K562 (cell line): ENCODE measurements around the gene ACSM6. TPM values are rescaled to one million over a fixed set of nuclear protein-coding genes. Genes with fewer than 3 reads are reported as not detected.

Experiments used
- ATAC-seq: fragments of 200-7000 bp; cut with Tn5 transposase; 3 replicates; pipeline ENCODE4 v1.9.1; 2020; ENCODE audit warnings: moderate library complexity
- BruUV-seq: library from RNA; stranded (reverse); fragments of 400-500 nt; replicated peaks from 2 replicates; lab custom pipeline; 2021; lab: Mats Ljungman, UMichigan
- CTCF ChIA-PET: fragments of 300-600 bp; formaldehyde crosslinking; extraction: SDS; loops from one replicate; lab custom pipeline; 2021; ENCODE audit warnings: low intra/inter-chr PET ratio; lab: Yijun Ruan, JAX
- POLR2A ChIA-PET: fragments of 300-600, 350-650 bp; sonication (Branson Sonifier 250); formaldehyde crosslinking; extraction: SDS; loops from one replicate; lab custom pipeline; 2021; ENCODE audit warnings: antibody characterized with exemption, inconsistent platforms; lab: Yijun Ruan, JAX
- DNase-seq, 4 experiments: peaks; one replicate each; pipeline versions ENCODE4 v3.0.0 to v3.0.0-alpha.2; 2011 to 2018; ENCODE audit warnings: low spot score in 3 of 4, mixed read lengths in 3 of 4; ENCODE audit errors: extremely low read depth in 1 of 4
- FAIRE-seq: peaks from 2 replicates; lab custom pipeline; 2011; peaks lifted over from hg19 to GRCh38; lab: Jason Lieb, UNC
- H2AFZ ChIP-seq: 2 replicates; pipeline ENCODE4 v1.6.0; 2011; ENCODE audit warnings: low read depth, low read length, control low read depth, inconsistent platforms
- H3K27ac ChIP-seq: fragments of 200-600 bp; 3 replicates; pipeline ENCODE4 v1.8.0; 2011; ENCODE audit warnings: low read depth, mild to moderate bottlenecking, control low read depth, inconsistent platforms, low read length, moderate library complexity, mixed read lengths; ENCODE audit errors: extremely low read depth
- H3K27me3 ChIP-seq, 2 experiments: fragments of 300-600 bp in 1 of 2; 2 replicates in 1 of 2; 3 replicates in 1 of 2; pipeline versions ENCODE4 v1.6.0 to v1.8.0; 2011; ENCODE audit warnings: inconsistent platforms in 2 of 2, low read length in 2 of 2, mild to moderate bottlenecking in 1 of 2, mixed read lengths in 1 of 2, moderate library complexity in 1 of 2; ENCODE audit not compliant: control insufficient read depth in 2 of 2, insufficient read depth in 2 of 2
- H3K36me3 ChIP-seq: fragments of 300-600 bp; 3 replicates; pipeline ENCODE4 v1.8.0; 2011; ENCODE audit warnings: mild to moderate bottlenecking, low read length, inconsistent platforms; ENCODE audit not compliant: control insufficient read depth, insufficient read depth
- H3K4me1 ChIP-seq, 2 experiments: fragments of 200-600 bp in 1 of 2; replicated peaks in 1 of 2; 2 replicates in 1 of 2; 3 replicates in 1 of 2; pipeline versions ENCODE4 v1.5.1 to v1.8.0; 2011; ENCODE audit warnings: inconsistent platforms in 2 of 2, low read length in 2 of 2, mild to moderate bottlenecking in 1 of 2, mixed read lengths in 1 of 2, moderate library complexity in 1 of 2; ENCODE audit not compliant: control insufficient read depth in 2 of 2, insufficient read depth in 2 of 2
- H3K4me2 ChIP-seq: 2 replicates; pipeline ENCODE4 v1.6.1; 2011; ENCODE audit warnings: low read length, control low read depth, inconsistent platforms, mixed read lengths; ENCODE audit not compliant: insufficient read depth
- H3K4me3 ChIP-seq: fragments of 200-600 bp; sonication (generic), shearing (Covaris generic); 2 replicates; pipeline ENCODE4 v1.5.1; 2016; ENCODE audit warnings: control low read depth, inconsistent platforms
- H3K79me2 ChIP-seq: fragments of 200-600 bp; 3 replicates; pipeline ENCODE4 v1.8.0; 2011; ENCODE audit warnings: low read length, inconsistent platforms; ENCODE audit not compliant: control insufficient read depth, insufficient read depth
- H3K9ac ChIP-seq, 2 experiments: 2 replicates each; pipeline versions ENCODE4 v1.6.0 to v1.6.1; 2011; ENCODE audit warnings: low read depth in 2 of 2, low read length in 2 of 2, control low read depth in 1 of 2, inconsistent platforms in 1 of 2, mild to moderate bottlenecking in 1 of 2, mixed read lengths in 1 of 2; ENCODE audit not compliant: insufficient read depth in 1 of 2
- H3K9me1 ChIP-seq: one replicate; pipeline ENCODE4 v1.6.0; 2011; ENCODE audit warnings: inconsistent platforms, mild to moderate bottlenecking, low read length, moderate library complexity; ENCODE audit not compliant: control insufficient read depth, insufficient read depth
- H3K9me3 ChIP-seq: replicated peaks from 2 replicates; pipeline ENCODE4 v1.5.1; 2011; ENCODE audit warnings: low read depth, low read length, inconsistent platforms; ENCODE audit not compliant: control insufficient read depth, insufficient read depth
- H4K20me1 ChIP-seq: replicated peaks from 2 replicates; pipeline ENCODE4 v1.6.1; 2011; ENCODE audit warnings: low read length, inconsistent platforms, mixed read lengths; ENCODE audit not compliant: control insufficient read depth, insufficient read depth
- ASH1L ChIP-seq: fragments of 450-650 bp; IDR thresholded peaks from 2 replicates; pipeline ENCODE4 v1.6.1; 2018; ENCODE audit warnings: borderline replicate concordance, mild to moderate bottlenecking, low read depth; ENCODE audit not compliant: partially characterized antibody
- LCOR ChIP-seq: sonication (generic); formaldehyde crosslinking; IDR thresholded peaks from 2 replicates; pipeline ENCODE4 v1.8.0; 2022; ENCODE audit warnings: mild to moderate bottlenecking, missing genetic modification reagents
- TEAD4 ChIP-seq, 2 experiments: sonication (generic) in 1 of 2; formaldehyde crosslinking in 1 of 2; IDR thresholded peaks; 2 replicates each; pipeline versions ENCODE4 v1.6.1 to v1.8.0; 2012 to 2022; ENCODE audit warnings: borderline replicate concordance in 1 of 2, inconsistent platforms in 1 of 2, low read length in 1 of 2, mild to moderate bottlenecking in 1 of 2, missing genetic modification reagents in 1 of 2
- ZNF143 ChIP-seq: sonication (generic); formaldehyde crosslinking; IDR thresholded peaks from 2 replicates; pipeline ENCODE4 v1.9.0; 2022; ENCODE audit warnings: mild to moderate bottlenecking, missing genetic modification reagents
- WGBS: fragments of 100-300 bp; shearing (Covaris generic); methylation state at CpG from one replicate; pipeline ENCODE4 v1.1.6; 2016; ENCODE audit warnings: low coverage, mixed read lengths; ENCODE audit not compliant: insufficient coverage; ENCODE audit errors: missing lambda C conversion rate; 5-methylcytosine and 5-hydroxymethylcytosine counted together
- in situ Hi-C: fragments of 300-500 bp; cut with MboI; formaldehyde crosslinking; loops from 4 replicates; pipeline ENCODE4 v1.15.0; 2018; ENCODE audit warnings: inconsistent platforms, mixed read lengths
- intact Hi-C: fragments of 100-400 bp; cut with micrococcal nuclease; formaldehyde crosslinking; loops from 2 replicates; pipeline ENCODE4 v1.14.2; 2022
- polyA plus RNA-seq, 8 experiments: library from polyadenylated mRNA; depleted of rRNA in 4 of 8; stranded (reverse) in 5 of 8; unstranded in 3 of 8; fragments of >200 nt; fragmentation: Nextera tagmentation in 2 of 8; fragmentation: Illumina TruSeq in 1 of 8; extraction: Ambion mirVana in 2 of 8; extraction: Trizol in 1 of 8; gene quantifications; 2 replicates each; pipeline versions ENCODE4 v1.2.1 to v1.2.3, GENCODE V29; 2011 to 2014; ENCODE audit warnings: inconsistent platforms in 1 of 8, missing spikeins in 1 of 8
- total RNA-seq, 7 experiments: library from RNA; depleted of rRNA in 6 of 7; stranded (reverse); fragments of >200 nt in 6 of 7; fragmentation: Illumina TruSeq in 2 of 7; extraction: Trizol in 2 of 7; gene quantifications; 2 replicates each; pipeline versions ENCODE4 v1.2.1 to v1.2.3, GENCODE V29; 2011 to 2021; ENCODE audit warnings: low replicate concordance in 1 of 7

Gene ACSM6
- total and polyA plus RNA-seq, 9 of the 15 experiments (the other 6 are each of a cell fraction or from before 2014, with no cell fraction given) = not detected

- no peak for DNase-seq
- in situ Hi-C loops (loop anchor here (10.0 kb wide), 1 partner anchor 373 kb away; no protein-coding TSS in a partner anchor), intact Hi-C loops (loop anchor here (5.0 kb wide), 1 partner anchor 39 kb away; no protein-coding TSS in a partner anchor)
- no peak for ATAC-seq
- Histone ChIP-seq H3K36me3 (peaks cover 65% of the 10 kb centered on the region), H3K4me3 (no peak overlapping the region), H3K27ac (no peak overlapping the region), H2AFZ (no peak overlapping the region), H3K4me2 (no peak overlapping the region), H3K9me3 (no peaks in the 10 kb centered on the region), H3K27me3 (no peaks in the 10 kb centered on the region), H3K9me1 (no peaks in the 10 kb centered on the region), H3K79me2 (no peaks in the 10 kb centered on the region), H4K20me1 (no peaks in the 10 kb centered on the region; the same call in 1 of the 2 replicates), H3K9ac (no peak overlapping the region), H3K4me1 (no peaks in the 10 kb centered on the region)
- ChIA-PET CTCF (interaction anchor here (1.9 kb wide), 1 partner anchor 108 kb away, joined by 5 read pairs; no protein-coding TSS in a partner anchor), POLR2A (no interaction called here)
- BruUV-seq = no TSS peak
- FAIRE-seq = no peak
- 88% methylated on average over 3 of the region's 4 CpGs for WGBS
- TF ChIP-seq TEAD4 (IDR thresholded peaks at IDR 0.05; ENCODE audit: low read length) (no peak), TEAD4 (CRISPR knock-in tag; IDR thresholded peaks at IDR 0.05; ENCODE audit: borderline replicate concordance) (no peak), ASH1L (no peak), ZNF143 (no peak), LCOR (CRISPR knock-in tag) (no peak)
Observed at GRCh38 chr10:95241533-95241932, 47.5 kb downstream of the ACSM6 start.
